ENCODE results near the gene IFRD2. TPM values are rescaled to one million over a fixed set of nuclear protein-coding genes. Genes with fewer than 3 reads are reported as not detected.

IFRD2 gene
- total and polyA plus RNA-seq, 9 of the 15 experiments (the other 6 are each of a cell fraction or from before 2014, with no cell fraction given) = 30.5 to 115 (median 52.8) TPM

DNA sequence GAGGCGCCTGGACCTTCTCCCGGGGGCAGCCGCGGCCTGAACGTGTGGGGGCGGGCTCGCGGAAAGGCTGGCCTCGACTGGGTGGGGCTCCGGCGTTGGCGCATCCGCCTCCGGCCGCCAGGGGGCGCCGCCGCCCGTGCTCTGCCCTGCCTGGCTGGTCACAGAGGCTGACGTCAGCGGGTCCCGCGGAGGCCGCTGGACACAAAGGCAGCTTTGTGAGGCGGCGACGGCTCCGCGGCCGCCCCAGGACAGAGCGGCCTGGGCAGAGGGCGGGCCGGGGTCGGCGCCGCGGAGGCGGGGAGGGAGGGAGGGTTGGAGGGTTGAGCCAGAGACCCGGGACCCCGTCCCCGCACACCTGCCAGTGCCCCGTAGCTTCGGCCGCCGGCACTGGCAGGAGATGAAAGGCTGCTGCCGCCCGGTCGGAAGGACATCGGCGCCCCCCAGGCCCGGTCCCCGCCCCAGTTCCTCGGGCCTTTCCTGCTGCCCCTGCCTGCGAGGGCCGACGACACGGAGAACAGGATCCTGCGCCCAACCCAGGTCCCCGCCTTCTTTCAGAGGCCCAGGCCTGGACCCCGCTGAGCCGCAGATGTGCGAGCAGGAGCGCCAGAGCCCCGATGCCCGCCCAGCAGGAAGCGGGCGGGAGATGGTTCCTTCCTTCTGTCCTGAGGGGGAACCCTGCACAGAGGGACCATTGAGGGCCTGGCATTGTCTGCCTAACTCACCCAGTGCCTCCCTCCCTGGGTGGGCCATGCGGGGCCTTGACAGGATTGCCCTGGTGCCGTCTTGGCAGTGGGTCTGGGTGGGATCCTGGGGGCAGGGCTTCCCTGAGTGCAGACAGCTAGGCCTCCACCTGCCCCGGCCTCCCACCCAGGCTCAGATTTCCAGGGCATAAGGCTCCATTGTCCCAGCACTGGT, 31.9 kb downstream of the IFRD2 start (continued):
- TF ChIP-seq, protein P1, sequence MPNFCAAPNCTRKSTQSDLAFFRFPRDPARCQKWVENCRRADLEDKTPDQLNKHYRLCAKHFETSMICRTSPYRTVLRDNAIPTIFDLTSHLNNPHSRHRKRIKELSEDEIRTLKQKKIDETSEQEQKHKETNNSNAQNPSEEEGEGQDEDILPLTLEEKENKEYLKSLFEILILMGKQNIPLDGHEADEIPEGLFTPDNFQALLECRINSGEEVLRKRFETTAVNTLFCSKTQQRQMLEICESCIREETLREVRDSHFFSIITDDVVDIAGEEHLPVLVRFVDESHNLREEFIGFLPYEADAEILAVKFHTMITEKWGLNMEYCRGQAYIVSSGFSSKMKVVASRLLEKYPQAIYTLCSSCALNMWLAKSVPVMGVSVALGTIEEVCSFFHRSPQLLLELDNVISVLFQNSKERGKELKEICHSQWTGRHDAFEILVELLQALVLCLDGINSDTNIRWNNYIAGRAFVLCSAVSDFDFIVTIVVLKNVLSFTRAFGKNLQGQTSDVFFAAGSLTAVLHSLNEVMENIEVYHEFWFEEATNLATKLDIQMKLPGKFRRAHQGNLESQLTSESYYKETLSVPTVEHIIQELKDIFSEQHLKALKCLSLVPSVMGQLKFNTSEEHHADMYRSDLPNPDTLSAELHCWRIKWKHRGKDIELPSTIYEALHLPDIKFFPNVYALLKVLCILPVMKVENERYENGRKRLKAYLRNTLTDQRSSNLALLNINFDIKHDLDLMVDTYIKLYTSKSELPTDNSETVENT (CRISPR knock-in tag; IDR thresholded peaks at IDR 0.05) = no peak
- TF ChIP-seq BRD9 (IDR thresholded peaks at IDR 0.05; ENCODE audit: low read depth, partially characterized antibody) (no peak), GTF2E2 (tag; IDR thresholded peaks at IDR 0.05) (no peak), KHSRP (IDR thresholded peaks at IDR 0.05) (no peak), ZNF263 (CRISPR knock-in tag; IDR thresholded peaks at IDR 0.05; ENCODE audit: borderline replicate concordance) (no peak), MLLT1 (IDR thresholded peaks at IDR 0.05) (0 out of 4 replicates have a peak, but pooled peaks of 1 of the 2 experiments have one; percentile 23), ZNF740 (CRISPR knock-in tag; IDR thresholded peaks at IDR 0.05) (no peak), ZNF740 (tag; IDR thresholded peaks at IDR 0.05) (no peak), MXD1 (CRISPR knock-in tag; IDR thresholded peaks at IDR 0.05; ENCODE audit: borderline replicate concordance, poor library complexity, severe bottlenecking) (no peak)
- TF ChIP-seq, protein P2, sequence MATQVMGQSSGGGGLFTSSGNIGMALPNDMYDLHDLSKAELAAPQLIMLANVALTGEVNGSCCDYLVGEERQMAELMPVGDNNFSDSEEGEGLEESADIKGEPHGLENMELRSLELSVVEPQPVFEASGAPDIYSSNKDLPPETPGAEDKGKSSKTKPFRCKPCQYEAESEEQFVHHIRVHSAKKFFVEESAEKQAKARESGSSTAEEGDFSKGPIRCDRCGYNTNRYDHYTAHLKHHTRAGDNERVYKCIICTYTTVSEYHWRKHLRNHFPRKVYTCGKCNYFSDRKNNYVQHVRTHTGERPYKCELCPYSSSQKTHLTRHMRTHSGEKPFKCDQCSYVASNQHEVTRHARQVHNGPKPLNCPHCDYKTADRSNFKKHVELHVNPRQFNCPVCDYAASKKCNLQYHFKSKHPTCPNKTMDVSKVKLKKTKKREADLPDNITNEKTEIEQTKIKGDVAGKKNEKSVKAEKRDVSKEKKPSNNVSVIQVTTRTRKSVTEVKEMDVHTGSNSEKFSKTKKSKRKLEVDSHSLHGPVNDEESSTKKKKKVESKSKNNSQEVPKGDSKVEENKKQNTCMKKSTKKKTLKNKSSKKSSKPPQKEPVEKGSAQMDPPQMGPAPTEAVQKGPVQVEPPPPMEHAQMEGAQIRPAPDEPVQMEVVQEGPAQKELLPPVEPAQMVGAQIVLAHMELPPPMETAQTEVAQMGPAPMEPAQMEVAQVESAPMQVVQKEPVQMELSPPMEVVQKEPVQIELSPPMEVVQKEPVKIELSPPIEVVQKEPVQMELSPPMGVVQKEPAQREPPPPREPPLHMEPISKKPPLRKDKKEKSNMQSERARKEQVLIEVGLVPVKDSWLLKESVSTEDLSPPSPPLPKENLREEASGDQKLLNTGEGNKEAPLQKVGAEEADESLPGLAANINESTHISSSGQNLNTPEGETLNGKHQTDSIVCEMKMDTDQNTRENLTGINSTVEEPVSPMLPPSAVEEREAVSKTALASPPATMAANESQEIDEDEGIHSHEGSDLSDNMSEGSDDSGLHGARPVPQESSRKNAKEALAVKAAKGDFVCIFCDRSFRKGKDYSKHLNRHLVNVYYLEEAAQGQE (IDR thresholded peaks at IDR 0.05; ENCODE audit: borderline replicate concordance) = peak; percentile 65
- TF ChIP-seq, protein P2 (CRISPR knock-in tag; IDR thresholded peaks at IDR 0.05; ENCODE audit: low read depth) = no peak
